GM21423 (cell line): ENCODE measurements around the gene GUCY1A2.
"Not testable (repeated sequence)": the region's sequence is repeated elsewhere in the genome, so short reads cannot be mapped to it uniquely, and the experiment has no call there.

Experiments used
- ATAC-seq: cut with Tn5 transposase; IDR thresholded peaks from one replicate; pipeline ENCODE4 v1.9.1; 2021; ENCODE audit warnings: mild to moderate bottlenecking, moderate library complexity; ENCODE audit not compliant: unreplicated experiment

Gene GUCY1A2

GRCh38 chr11:107018219-107018901, at the start of gene GUCY1A2:
TSS of gene GUCY1A2 (minus strand) at chr11:107018476. CDS start at chr11:107018055, 421 bp downstream.
- peak; percentile 37 for ATAC-seq

- ATAC-seq, result no peak
Measured at GRCh38 chr11:107054391-107054790, 36.1 kb upstream of the GUCY1A2 start.

GRCh38 chr11:107051332-107051731, 33.1 kb upstream of the GUCY1A2 start:
- ATAC-seq, result not testable (repeated sequence)

- ATAC-seq, result not testable (repeated sequence)
Measured at GRCh38 chr11:107050899-107051298, 32.6 kb upstream of the GUCY1A2 start.

- no peak for ATAC-seq
Measured at GRCh38 chr11:107050121-107050520, 31.8 kb upstream of the GUCY1A2 start.

- no peak for ATAC-seq
Measured at GRCh38 chr11:107044503-107044902, 26.2 kb upstream of the GUCY1A2 start.

- peak; percentile 70 for ATAC-seq
Measured at GRCh38 chr11:107043242-107044006, 25.1 kb upstream of the GUCY1A2 start.

- ATAC-seq, result no peak
Measured at GRCh38 chr11:107042748-107043147, 24.5 kb upstream of the GUCY1A2 start.

- no peak for ATAC-seq
Measured at GRCh38 chr11:107041088-107041444, 22.8 kb upstream of the GUCY1A2 start.

GRCh38 chr11:107040433-107041087, 22.3 kb upstream of the GUCY1A2 start:
- no peak for ATAC-seq

- no peak for ATAC-seq
Measured at GRCh38 chr11:107025673-107026072, 7.4 kb upstream of the GUCY1A2 start.

GRCh38 chr11:107020594-107020993, 2.3 kb upstream of the GUCY1A2 start:
- ATAC-seq, result no peak

- no peak for ATAC-seq
Measured at GRCh38 chr11:107018902-107019493, 722 bp upstream of the GUCY1A2 start.

- peak; percentile 69 for ATAC-seq
Measured at GRCh38 chr11:107017433-107018218, 650 bp downstream of the GUCY1A2 start.

- no peak for ATAC-seq
Measured at GRCh38 chr11:107017104-107017432, 1.2 kb downstream of the GUCY1A2 start.

GRCh38 chr11:107014871-107015270, 3.4 kb downstream of the GUCY1A2 start:
- no peak for ATAC-seq

GRCh38 chr11:107011977-107012376, 6.3 kb downstream of the GUCY1A2 start:
- no peak for ATAC-seq

- ATAC-seq, result no peak
Measured at GRCh38 chr11:107009190-107009589, 9.1 kb downstream of the GUCY1A2 start.

- no peak for ATAC-seq
Measured at GRCh38 chr11:107006076-107006833, 12.0 kb downstream of the GUCY1A2 start.

- ATAC-seq, result no peak
Measured at GRCh38 chr11:106999196-106999595, 19.1 kb downstream of the GUCY1A2 start.
